HUDEP-2 (cell line): Measurements from ENCODE around the gene TNRC6B.
"Not testable (repeated sequence)": the region's sequence is repeated elsewhere in the genome, so short reads cannot be mapped to it uniquely, and the experiment has no call there.

Experiments used
- DNase-seq, 76 experiments: peaks; one replicate each; lab custom pipeline; 2025; ENCODE audit not compliant: unreplicated experiment in 76 of 76; lab: John Stamatoyannopoulos, UW

Gene TNRC6B

DNA sequence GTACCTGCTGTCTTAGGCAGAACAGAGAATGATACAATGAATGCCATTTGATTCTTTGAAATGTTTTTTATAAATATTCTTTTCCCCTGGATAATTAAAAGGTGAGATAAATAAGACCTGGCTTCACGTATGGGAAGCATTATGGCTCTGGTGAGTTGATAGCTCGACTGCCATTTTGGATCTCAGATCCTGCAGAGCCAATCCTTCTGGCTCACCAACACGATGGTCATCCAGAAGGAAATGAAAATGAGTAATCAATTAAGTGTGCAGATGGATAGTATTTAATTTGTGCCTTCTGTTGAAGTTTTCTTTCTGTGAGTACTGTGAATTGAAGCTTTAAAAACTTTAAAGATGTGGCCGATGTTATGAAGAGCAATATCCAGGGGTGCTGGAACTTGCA is 2.7 kb downstream of the TNRC6B start:
- no peak for DNase-seq

DNA sequence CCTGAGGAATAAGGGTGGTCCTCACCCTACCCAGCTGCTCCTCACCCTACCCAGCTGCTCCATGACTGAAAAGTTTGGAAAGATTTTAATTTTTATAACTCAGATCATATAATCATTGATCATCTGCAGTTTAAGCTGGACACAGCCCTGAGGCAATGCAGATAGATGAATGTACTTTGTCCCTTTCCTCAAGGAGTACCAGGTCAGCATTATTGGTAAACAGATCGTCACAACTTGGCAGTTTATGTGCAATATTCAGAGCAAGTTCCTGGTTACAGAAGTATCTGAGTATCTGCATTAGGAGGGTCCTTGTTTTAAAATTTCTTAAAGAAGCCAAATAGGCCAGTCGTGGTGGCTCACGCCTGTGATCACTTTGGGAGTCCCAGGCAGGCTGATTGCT is 3.6 kb downstream of the TNRC6B start:
- no peak for DNase-seq

DNA sequence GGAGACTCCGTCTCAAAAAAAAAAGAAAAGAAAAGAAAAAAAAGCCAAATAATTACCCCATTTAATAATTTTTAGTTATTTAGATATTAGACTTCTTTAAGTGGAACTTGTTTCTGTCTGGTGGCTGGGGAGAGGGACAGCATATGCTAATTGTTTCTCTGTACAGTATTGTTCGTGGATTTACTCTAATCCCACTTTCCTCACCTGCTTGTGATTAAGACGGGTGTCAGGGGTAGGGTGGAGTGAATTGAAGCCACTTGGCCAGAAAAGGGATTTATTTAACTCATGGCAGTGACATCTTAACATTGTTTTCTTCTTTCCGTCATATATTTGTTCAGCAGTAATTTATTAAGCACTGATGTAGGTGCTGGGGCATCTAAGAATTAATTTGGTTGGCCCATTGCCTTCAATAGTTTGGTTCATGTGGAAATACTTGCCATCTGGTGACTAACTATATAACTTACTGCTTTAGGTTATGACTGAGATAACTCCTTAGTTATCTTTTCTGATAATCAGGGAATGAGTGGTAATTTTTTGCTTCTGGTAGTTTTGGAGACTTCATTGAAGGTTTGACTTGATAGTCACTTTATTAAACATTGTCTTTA is 4.6 kb downstream of the TNRC6B start:
- DNase-seq: no peak

DNA sequence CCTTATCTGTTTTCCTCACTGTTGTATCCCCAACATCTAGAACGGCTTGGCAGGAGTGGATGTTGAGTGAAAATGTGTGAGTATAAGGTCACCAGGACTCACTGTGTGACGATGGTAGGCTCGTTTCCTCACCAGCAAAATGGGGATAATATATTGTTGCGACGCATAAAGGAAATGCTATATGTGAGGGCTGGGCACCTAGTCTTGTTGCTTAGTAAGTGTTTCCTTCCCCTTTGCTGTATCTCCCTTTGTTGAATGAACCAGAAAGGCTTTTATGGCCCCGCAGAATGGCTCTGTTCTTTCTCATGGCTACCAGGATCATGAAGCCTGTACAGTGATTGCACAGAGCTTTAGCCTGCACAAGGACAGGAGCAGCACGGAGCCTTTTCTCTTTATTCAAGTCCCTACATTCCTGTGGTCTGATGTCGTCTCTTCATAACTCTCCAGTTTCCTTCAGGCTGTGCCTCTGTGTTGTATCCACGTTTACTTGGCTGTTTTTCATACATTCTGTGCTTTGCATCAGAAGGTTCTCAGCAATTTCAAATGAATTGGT is 5.4 kb downstream of the TNRC6B start:
- no peak for DNase-seq

DNA sequence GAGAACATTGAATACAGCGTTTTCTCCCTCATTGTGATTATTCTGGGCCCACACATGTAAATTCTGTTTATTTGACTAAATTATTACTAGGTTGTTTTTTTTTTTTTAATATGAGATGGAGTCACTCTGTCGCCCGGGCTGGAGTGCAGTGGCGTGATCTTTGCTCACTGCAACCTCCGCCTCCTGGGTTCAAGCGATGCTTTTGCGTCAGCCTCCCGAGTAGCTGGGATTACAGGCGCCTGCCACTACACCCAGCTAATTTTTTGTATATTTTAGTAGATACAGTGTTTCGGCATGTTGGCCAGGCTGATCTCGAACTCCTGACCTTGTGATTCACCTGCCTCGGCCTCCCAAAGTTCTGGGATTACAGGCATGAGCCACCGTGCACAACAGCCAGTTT is 5.9 kb downstream of the TNRC6B start:
- DNase-seq: not testable (repeated sequence)

DNA sequence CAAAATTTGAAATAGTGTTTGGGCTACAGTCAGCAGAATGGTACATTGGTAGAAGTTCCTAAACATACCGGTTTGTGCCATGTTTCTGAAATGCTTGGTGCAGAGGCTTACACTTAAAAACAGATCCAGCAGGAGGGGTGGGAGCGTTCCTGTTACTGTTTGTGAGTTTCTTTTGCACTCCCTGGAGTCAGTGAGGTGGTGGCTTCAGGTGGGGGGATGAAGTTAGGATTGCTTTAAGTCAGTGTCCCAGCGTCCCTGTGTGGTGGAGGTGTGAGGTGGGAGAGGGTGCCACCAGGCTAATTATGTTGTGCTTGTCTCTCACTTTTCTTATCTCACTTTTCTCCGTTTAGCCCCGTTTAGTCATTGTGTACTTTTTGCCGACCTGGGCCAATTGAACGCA is 9.7 kb downstream of the TNRC6B start:
- no peak for DNase-seq

DNA sequence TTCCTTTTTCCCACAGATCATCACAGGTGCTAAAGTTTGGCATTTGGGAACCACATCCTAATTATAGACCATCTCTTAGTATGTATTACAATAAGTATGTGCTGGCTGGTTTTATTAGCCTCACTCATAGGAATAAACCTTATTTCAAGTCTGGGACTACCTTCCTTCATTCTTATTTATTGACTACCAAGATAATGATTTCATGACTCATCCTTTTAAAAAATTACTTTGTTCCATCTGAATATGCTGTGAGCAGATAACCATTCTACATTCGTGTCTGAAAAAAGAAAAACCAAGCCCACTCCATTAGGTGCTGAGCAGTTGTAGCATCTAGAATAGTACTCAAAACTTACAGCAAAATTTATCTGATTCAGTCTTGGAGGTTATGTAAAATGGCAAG is 12.3 kb downstream of the TNRC6B start:
- peak in 13 of 76 experiments; percentile 16 to 65 (median 30) for DNase-seq

DNA sequence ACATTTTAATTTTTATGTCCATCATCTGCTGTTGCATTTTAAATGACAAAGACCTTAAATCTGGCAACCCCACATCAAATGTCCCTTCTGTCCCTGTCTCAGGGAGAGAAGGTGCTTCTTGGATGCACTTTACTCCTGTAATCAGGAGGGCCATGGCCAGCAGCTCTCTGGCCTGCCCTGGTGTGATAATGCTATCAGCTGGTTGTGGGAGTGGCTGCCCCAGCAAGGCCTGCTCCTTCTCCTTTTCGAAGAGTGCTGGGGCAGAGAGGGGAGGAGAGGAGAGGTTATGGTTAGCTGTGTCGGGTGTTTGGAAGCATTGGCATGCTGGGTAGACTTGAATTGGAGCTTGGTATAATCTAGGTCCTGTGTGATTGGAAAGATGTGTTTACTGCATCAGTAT is 12.8 kb downstream of the TNRC6B start:
- peak in 74 of 76 experiments; percentile 26 to 96 (median 86) for DNase-seq

DNA sequence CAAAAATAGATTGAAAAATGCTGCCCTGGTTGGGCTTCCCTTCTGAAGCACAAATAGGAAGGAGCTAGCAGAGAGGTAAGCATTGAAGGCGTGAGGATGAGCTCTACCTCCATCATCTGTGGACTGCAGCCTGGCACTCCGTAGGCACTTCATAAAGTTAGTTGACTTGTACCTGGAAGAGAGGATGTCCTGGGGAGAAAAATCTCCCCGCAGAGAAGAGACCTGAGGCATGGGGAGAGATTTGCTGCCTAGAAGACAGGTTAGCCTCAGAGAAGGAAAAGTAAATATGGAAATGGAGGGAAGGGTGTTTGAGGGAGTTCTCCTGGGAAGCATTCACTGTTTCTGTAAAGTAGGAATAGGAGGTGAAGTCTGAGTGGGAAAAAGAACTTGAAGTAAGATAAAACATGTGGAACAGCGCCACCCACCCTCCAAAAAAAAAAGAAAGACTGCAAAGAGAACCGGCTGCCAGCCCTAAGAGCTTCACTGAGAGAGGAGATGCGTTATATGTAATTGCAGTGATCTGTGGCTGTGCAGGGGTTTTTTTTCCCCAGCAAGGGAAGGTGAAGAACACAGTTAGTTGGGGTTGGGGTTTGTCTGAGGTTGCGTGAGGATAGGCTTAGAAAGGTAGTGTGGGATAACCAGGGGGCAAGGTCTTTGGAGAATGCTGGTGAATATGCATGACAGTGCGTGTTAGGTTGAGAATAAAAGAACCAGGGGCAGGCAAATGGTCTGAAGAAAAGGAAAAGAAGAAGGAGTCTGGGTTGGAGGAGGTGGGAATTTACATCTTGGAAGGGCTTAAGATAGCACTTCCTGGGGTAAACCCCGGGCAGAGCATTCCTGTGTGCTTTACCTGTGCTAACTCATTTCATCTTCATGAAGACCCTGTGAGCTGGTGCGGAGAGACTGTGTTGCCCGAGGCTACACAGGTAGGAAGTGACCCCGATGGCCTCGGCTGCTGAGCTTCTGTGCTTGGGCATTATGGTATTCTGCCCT is 16.0 kb downstream of the TNRC6B start:
- DNase-seq: peak in 9 of 76 experiments; percentile 8 to 31 (median 14)

DNA sequence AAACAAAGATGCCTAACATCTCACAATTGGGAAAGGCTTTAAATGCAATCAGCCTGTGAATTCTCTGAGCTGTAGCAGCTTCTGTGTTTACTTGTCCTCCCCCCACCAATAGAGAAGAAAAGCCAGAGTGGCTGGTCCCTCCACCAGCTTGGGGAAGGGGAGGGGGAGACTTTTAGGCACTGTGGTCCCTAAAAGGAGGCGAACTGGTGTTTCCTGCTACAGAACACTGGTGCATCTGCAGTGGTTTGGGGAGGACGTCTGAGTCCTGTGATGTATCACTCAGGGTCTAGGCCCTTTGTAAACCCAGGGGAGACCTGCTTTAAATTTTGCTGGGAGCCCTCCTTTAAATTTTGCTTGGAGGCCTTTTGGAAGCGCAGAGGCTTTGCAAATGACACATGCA is 16.9 kb downstream of the TNRC6B start:
- no peak for DNase-seq

DNA sequence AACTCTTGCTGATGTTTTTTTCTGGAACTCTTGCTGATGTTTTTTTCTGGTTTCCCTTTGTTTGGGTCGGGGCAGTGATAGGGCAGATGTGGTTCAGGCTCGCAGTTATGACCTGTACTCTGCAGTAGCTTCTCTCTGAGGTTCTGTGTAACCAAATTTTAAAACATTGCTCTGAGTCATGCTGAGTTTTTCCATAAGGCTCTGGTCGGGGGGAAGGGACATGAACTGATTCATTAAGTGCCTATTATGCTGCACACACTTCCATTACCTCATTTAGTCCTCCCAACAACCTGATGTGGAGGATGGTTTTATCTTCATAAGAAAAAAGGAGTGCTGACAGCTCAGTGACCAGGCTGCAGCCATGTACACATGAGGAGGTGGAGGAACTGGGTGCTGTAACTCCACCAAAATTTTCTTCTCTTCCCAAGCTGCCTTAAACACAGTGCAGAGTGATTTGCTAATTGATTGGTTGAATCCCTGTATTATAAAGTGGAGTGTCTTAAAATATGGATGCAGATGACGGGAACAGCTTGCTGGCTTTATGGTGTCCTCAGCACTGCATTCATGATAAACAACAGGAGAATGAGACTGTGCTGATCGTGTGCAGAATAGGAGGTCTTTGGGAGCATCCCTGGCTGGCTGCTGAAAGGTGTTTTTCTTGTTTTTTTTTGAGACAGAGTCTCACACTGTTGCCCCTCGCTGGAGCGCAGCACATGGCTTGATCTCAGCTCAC is 19.1 kb downstream of the TNRC6B start:
- DNase-seq: peak in 5 of 76 experiments; percentile 19 to 36 (median 30)

DNA sequence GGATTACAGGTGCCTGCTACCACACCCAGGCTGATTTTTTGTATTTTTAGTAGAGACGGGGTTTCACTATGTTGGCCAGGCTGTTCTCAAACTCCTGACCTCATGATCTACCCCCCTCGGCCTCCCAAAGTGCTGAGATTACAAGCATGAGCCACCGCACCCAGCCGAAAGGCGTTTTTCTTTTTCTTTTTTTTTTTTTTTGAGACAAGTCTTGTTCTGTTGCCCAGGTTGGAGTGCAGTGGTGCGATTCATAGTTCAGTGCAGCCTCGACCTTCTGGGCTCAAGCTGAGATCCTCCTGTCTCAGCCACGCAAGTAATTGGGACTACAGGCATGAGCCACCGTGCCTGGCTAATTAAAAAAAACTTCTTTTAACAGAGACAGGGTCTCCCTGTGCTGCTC is 19.7 kb downstream of the TNRC6B start:
- not testable (repeated sequence) for DNase-seq

DNA sequence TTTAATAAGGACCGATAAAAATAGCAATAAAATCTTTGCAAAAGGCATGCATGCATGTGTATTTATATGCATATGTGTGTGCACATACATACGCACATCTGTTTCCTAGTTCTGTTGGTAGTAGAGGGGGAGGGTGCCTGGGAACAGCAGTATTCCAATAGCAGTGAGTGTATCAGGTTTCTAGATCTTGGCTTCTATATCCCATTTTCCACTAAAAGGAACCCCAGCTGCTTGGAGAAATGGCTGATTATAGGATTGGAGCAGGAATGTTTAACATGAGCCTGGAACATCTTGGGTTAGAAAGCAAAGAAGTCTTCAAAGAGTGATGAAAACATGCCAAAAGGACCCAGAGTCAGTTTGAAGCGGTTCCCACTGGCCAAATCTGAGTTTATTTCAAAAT is 21.0 kb downstream of the TNRC6B start:
- no peak for DNase-seq

DNA sequence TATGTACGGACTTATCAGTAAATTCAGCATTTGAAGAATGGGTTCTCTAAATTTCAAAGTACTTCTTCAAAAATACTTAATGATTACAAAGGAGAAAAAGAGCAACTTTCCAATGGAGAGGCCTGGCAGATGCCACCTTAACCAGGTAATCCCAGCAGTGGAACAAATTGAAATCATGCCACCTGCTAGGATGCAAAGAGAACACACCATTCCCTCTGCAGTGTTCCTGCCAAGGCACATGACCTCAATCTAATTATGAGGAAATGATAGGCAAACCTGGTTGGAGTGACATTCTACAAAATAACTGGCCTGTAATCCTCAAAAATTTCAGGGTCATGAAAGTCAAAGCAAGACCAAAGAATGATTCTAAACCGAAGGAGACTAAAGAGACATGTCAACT is 21.5 kb downstream of the TNRC6B start:
- DNase-seq: no peak

DNA sequence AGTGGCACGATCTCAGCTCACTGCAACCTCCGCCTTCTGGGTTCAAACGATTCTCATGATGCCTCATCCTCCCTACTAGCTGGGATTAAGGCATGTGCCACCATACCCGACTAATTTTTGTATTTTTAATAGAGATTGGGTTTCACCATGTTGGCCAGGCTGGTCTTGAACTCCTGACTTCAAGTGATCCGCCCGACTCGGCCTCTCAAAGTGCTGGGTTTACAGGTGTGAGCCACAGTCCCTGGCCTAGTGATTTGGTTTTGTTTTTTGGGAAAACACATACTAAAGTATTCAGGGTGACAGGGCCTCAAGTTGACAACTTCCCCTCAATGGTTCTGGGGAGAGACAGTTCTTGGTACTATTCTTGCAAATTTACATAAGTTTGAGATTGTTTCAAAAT is 22.1 kb downstream of the TNRC6B start:
- no peak for DNase-seq

DNA sequence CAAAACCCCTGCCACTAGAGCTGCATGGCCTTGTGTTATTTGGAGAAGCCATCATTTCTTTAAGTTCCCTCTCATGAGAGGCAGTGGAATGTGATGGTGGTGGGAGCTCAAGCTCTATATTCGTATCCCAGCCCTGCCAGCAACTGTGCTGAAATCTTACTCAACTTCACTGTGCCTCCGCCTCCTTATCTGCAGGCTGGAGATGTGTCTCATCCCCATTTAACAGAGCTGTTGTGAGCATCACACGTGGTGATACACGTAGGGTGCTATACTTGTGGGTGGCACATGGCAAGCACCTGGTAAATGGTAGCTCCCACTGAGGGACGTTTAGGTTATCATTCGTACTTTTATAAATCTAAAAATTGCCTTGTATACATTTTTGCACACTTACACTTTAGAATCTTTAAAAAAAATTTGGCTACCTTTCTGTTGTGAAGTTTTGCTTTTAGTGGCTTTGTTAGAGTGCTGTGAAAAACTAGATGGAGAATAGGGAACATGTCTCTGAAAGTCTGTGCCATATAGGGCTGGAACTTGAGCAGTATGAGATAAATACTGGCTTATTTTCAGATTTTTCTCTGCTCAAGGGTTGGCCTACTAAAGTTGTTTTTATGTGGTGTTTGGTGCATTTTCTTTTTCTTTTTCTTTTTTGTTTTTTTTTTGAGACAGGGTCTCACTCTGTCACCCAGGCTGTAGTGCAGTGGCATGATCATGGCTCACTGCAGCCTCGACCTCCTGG is 23.2 kb downstream of the TNRC6B start:
- DNase-seq: no peak

DNA sequence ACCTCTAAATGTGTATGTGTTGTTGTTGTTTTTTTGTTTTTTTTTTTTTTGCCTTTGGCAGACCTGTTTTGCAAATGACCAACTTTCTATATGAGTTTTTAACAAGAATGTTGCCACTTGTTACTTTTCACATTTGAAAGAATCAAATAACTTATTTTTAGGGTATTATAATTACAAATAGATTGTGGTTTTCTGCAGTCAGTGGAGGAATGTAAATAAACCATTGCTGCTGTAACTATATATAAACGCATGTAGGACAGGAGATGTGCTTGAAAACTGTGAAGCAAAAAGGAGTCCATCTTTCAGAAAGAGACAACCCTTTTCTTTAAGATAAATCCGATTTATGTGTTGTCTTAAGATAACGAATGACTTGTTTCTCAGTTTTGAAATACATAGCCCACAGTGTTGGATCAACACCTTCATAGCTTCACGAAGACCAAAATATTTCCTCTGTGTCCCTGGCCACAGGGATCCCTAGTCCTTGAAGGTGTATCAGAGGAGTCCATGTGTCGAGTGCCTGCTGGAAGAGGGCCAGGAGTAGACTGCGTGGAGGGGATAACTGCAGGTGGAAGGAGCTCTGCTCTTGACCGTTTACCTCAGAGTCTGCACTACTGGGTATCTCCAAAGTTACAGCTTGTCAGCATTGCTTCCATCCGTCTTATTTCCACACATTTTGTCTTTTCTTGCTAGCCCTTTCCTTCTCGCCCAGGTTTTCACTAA is 24.7 kb downstream of the TNRC6B start:
- peak in 1 of 76 experiments; percentile 24 for DNase-seq

DNA sequence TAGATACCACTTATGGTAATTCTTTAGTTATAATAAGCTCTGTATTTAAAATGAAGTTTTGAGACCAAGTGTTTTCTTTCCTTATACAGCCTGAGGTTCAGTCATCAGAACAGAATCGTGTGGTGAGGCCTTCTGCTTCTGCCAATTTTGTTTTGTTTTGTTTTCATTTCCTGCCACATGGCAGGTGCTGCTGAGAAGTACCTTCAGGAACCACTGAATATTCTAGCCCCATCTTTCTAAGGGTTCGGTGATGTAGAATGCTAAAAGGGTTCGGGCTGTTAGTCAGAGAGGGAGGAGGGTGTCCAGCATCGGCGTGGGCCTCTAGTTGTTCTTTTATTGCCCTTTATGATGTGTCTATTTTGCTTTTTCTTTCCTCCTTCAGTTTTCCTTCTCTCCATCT is 25.8 kb downstream of the TNRC6B start:
- DNase-seq: no peak

DNA sequence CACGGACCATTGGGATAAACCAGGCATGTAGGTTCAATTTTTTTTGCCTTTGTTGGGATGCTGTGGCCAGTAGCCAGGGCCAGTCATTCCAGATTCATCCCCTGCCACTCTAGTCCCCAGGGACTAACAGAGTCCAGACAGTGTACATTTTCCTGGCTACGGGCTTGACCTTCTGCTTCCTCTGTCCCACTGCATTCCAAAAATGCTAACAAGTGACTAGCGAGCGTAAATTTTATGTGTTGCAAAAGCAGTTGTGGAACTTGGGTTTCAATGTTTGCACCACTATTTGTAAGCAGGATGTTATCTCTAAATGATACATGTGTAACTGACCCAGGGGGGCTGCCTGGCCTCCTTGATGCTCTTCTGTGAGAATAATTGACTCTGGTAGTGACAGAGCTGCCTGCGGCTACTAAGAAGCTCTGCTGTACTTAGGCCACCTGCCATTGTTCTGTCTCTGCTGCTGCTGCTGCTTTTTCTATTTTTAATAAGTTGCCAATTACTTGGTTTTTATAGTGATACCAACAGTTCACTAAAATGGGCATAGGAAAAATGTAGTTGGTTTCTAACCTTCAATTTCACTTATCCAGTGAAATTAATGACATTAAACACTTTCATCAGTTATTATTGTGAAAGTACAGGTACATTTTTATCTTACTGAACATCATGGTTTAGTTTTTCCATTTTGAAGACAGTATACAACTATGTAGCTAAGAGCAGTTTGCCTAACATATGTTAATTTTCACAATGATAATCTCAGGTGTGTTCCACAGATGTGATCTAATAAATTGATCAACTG is 26.8 kb downstream of the TNRC6B start:
- DNase-seq: no peak
